HL-60 (cell line): ENCODE results near the gene SEMA4A.

Experiments used
- DNase-seq, 2 experiments: peaks; one replicate each; pipeline ENCODE4 v3.0.0-alpha.2; 2010 to 2020; ENCODE audit warnings: low read depth in 1 of 2, low spot score in 1 of 2
- H3K27ac ChIP-seq: fragments of 250-450 bp; sonication (Bioruptor Pico); replicated peaks from 2 replicates; pipeline ENCODE4 v1.5.1; 2020; ENCODE audit warnings: mild to moderate bottlenecking, moderate library complexity
- H3K27me3 ChIP-seq: fragments of 250-450 bp; sonication (Bioruptor Pico); 2 replicates; pipeline ENCODE4 v1.5.1; 2021; ENCODE audit warnings: mild to moderate bottlenecking, moderate library complexity; ENCODE audit not compliant: insufficient read depth, poor library complexity, severe bottlenecking
- H3K4me3 ChIP-seq: replicated peaks from 2 replicates; pipeline ENCODE4 v1.5.1; 2011; ENCODE audit warnings: mild to moderate bottlenecking, control low read depth, low read length; ENCODE audit not compliant: insufficient read depth
- CTCF ChIP-seq: IDR thresholded peaks from one replicate; pipeline ENCODE4 v1.5.1; 2011; ENCODE audit warnings: low read length, control low read depth, inconsistent platforms; ENCODE audit not compliant: insufficient read depth
- GABPA ChIP-seq: IDR thresholded peaks from 2 replicates; pipeline ENCODE4 v1.6.1; 2012; ENCODE audit warnings: low read depth
- POLR2AphosphoS5 ChIP-seq: IDR thresholded peaks from 2 replicates; pipeline ENCODE4 v1.6.1; 2012; ENCODE audit warnings: low read depth
- REST ChIP-seq: IDR thresholded peaks from 2 replicates; pipeline ENCODE4 v1.6.1; 2012; ENCODE audit warnings: low read depth; ENCODE audit not compliant: insufficient replicate concordance
- SPI1 ChIP-seq: IDR thresholded peaks from 2 replicates; pipeline ENCODE4 v1.6.1; 2012; ENCODE audit warnings: low read depth, mild to moderate bottlenecking, borderline replicate concordance

SEMA4A gene

GRCh38 chr1:156140879-156141707 is 12.3 kb upstream of the SEMA4A start:
- H3K27ac ChIP-seq: no peak overlapping the region
- no peak overlapping the region for H3K4me3 ChIP-seq
- H3K27me3 ChIP-seq: no peaks in the 10 kb centered on the region
- TF ChIP-seq GABPA (no peak), SPI1 (no peak), CTCF (peak; percentile 47), POLR2AphosphoS5 (no peak), REST (no peak)
- no peak for DNase-seq

- Histone ChIP-seq H3K4me3 (no peak overlapping the region), H3K27me3 (no peaks in the 10 kb centered on the region), H3K27ac (no peak overlapping the region)
- no peak for TF ChIP-seq SPI1
- TF ChIP-seq REST: no peak
- no peak for TF ChIP-seq POLR2AphosphoS5
- no peak for TF ChIP-seq GABPA
- DNase-seq: no peak
Measured at GRCh38 chr1:156143765-156144489, 9.5 kb upstream of the SEMA4A start.

DNA sequence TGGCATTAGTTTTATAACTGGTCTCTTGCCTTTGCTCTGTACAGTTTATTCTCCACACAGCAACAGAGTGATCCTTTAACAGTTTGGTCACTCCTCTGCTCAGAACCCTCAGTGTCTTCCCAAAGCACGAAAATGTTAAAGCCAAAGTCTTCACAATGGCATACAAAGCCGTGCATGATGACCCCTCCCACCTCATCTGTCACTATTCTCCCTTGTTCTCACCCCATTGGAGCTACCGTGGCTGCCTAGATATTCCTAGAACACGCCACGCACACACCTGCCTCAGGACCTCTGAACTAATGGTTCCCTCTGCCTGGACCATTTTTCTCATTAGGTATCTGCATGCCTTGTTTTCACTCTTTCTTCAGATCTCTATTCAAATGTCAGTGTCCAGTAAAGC is 8.6 kb upstream of the SEMA4A start:
- H3K27ac ChIP-seq: no peak overlapping the region
- no peaks in the 10 kb centered on the region for H3K27me3 ChIP-seq
- TF ChIP-seq POLR2AphosphoS5 (no peak), GABPA (no peak), CTCF (no peak), SPI1 (no peak), REST (no peak)
- no peak overlapping the region for H3K4me3 ChIP-seq
- DNase-seq: no peak
